H4 (cell line): ENCODE measurements around the gene ARL5C. TPM values are rescaled to one million over a fixed set of nuclear protein-coding genes. Genes with fewer than 3 reads are reported as not detected.

Source experiments
- DNase-seq: peaks from one replicate; pipeline ENCODE4 v3.0.0-alpha.2; 2015; ENCODE audit warnings: low spot score
- total RNA-seq: library from RNA; depleted of rRNA; stranded (reverse); fragments of >200 nt; shearing (Covaris generic); gene quantifications from 2 replicates; pipeline ENCODE4 v1.2.3, GENCODE V29; 2014; rRNA removed

The ARL5C gene, protein sequence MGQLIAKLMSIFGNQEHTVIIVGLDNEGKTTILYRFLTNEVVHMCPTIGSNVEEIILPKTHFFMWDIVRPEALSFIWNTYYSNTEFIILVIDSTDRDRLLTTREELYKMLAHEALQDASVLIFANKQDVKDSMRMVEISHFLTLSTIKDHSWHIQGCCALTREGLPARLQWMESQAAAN
- not detected in 2 replicates for total RNA-seq

DNA sequence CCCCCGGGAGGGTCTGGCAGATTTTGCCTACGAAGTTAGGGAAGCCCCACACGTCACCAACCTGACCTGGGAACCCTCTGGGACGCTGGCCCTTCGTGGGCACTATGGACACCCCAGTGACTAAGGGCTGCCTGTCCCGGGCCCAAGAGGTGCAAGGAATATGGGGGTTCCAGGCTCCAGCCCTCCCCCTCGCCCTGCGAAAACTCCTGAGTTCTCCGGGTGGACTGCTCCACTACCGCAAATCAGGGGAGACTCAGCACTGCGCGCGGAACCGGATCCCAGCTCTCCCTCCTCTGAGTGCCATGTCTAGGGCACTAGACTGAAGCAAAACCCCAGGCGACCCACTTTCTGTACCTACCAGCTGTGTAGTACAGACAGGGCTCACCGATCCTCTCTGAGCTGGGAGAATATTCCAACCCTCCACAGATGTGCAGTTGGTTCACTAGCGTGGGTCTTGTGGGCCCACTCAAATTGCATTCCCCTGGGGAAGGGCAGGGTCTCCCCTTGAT is at the start of gene ARL5C:
ARL5C (minus strand) TSS at position 321 of the 509 bp plus-strand sequence. CDS start 401 bp downstream, outside the sequence.
- no peak for DNase-seq

GRCh38 chr17:39213852-39214251 is 47.9 kb upstream of the ARL5C start:
- DNase-seq: peak; percentile 63

- no peak for DNase-seq
Measured at GRCh38 chr17:39212841-39213480, 47.0 kb upstream of the ARL5C start.

DNA sequence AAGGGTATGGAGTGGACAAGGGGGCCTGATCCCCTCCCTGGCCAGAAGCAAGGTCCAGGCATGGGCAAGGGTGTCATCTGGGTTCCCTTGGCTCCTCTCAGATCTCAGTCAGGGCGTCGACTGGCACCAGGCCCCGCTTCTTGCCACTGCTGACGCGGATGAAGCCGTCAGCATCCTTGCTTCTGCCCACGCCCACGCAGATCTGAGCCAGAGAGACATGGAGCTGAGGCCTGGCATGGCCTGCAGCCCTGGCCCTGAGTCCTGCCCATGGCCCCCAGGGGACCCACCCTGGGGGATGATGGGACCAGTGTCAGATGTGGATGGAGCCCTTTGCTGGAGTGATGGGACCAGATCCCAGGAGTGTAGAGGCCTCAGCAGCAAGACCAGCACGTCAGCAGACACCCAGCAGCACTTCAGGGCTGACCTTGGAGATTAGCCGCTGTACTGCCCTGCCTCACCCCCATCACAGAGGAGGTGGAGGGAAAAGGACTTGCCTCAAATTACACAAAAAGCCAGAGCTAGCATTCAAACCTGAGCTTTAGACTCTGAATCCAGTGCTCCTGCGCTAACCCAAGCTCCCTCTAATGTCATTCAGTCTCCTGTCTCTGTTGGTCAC is 46.3 kb upstream of the ARL5C start:
- DNase-seq: no peak

GRCh38 chr17:39210093-39210434 is 44.1 kb upstream of the ARL5C start:
- no peak for DNase-seq

GRCh38 chr17:39209317-39210092 is 43.5 kb upstream of the ARL5C start:
- DNase-seq: no peak

DNA sequence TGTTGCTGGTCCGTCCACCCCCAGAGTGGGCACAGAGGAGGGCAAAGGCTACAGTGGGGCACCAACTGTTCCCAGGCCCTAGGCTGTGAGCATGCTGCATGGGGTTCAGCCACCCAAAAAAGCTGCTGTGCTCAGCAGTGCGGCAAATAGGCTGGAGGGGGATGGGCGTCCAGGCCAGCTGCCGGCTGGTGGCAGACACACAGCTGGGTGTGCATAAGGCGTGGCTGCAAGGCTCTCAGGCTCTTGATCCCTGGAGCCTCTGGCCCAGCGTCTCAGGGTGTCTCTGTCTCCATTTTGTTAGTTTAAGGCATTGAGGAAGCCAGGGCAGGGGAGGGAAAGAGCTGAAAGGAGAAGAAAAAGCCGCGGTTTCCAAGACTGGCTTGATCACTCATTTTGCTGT is 42.9 kb upstream of the ARL5C start:
- DNase-seq: no peak

GRCh38 chr17:39208136-39208535 is 42.2 kb upstream of the ARL5C start:
- no peak for DNase-seq

- no peak for DNase-seq
Measured at GRCh38 chr17:39205112-39205526, 39.2 kb upstream of the ARL5C start.

GRCh38 chr17:39204245-39204644 is 38.3 kb upstream of the ARL5C start:
- DNase-seq: no peak

DNA sequence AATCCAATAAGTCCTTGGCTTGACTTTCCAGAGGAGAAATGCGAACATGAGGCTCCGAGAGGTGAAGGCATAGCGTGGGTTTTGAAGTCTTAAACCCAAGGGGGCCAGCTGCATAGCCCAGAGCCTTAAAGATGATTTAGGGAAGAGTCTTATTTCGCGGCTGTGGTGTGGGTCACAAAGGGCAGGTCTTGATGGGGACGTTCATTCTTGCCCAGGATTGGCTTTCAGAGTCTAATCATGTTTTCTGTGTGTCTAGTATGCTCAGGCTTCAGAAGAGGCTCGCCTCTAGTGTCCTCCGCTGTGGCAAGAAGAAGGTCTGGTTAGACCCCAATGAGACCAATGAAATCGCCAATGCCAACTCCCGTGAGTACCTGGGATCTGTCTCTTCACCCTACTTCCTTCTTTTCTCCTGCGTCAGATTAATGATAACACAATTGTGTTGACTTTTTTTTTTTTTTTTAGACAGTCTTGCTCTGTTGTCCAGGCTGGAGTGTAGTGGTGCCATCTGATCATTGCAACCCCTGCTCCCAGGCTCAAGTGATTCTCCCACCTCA is 35.1 kb upstream of the ARL5C start:
- no peak for DNase-seq

DNA sequence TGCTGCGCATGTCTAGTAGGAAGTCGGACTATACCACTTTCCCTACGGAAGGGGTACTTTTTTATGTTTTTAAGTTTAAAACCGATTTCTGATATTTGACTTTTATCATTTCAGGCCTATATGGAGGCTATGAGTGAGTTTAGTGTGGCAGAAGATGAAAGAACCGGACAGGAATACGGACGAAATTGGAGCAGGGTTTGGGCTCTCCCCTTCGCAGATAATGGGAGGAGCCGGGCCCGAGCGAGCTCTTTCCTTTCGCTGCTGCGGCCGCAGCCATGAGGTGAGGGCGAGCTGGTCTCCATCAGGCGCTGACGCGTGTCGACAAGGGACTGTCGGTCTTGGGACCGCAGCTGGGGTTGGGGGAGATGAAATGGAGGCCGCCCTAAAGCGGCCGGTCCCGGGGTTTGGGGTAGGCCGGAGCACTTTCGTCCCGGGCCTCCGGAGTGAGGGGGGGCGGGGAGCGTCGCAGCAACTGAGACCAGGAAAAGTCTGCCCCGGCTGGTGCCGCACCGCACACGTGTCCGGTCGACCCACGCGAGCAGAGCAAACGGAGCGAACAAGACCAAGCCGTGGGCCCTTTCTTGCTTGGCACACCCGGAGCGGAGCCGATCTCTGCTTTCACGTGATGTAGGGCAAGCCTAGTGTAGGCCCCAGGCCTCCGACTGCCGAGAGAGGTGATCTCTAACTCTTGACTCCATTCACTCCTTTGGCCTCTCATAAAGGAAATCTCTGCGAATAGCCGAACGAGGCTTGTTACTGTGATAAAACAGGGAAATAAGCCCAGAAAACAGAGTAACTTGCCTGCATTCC is 34.3 kb upstream of the ARL5C start, which contains the start of gene RPL19:
RPL19 (plus strand) TSS at position 214 of the 810 bp plus-strand sequence; CDS start at position 276, 62 bp downstream.
- peak; percentile 51 for DNase-seq

- peak; percentile 93 for DNase-seq
Measured at GRCh38 chr17:39199820-39200069, 33.8 kb upstream of the ARL5C start.

DNA sequence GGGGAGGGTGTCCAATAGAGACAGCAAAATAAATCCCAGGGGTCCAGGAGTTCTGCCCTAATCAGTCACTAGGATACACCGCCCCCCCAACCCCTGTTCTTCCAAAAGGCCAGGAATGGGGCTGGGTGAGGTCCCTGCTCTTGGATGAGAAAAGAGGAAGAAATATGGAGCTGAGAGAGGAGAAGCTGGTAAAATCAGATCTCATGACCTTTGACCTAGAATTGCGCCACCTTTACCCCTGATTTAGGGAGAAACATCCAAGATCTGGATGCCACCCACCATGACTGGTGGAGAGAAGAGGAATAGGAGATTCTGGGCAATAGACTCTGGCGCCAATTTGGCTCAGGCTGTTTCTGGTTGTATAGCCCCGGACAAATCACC is 32.2 kb upstream of the ARL5C start:
- no peak for DNase-seq

GRCh38 chr17:39197380-39198185 is 31.6 kb upstream of the ARL5C start, which contains the start of gene CACNB1:
Gene CACNB1, minus strand, starts transcription at chr17:39197669. Its CDS starts 174 bp downstream, at chr17:39197495.
- DNase-seq: peak; percentile 68

- DNase-seq: peak; percentile 43
Measured at GRCh38 chr17:39196808-39197291, 30.9 kb upstream of the ARL5C start.

DNA sequence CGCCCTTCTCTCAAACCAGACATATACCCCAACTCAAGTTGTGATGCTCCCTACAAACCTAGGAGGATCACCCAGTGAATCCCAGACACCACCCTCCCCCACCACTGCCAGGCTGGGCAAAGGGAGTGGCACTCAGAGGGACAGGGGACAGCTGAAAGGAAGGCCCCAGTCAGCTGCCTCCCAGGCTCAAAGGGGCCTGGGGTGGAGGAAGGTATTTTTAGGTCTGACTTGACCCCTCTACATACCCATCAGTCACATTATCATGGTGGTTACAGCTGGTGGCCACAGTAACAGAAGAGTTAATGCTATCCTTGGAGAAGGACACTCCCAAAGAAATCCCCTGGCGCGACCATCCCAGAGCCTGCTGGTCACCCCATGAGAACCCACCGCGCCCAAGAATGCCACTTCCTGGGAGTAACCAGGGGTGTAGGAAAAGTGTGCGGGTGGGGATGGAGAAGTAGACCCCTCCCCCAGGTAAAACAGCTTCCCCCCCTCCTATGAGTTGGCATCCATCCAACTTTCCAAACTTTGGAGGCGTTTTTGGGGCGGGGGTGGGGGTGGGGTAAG is 30.4 kb upstream of the ARL5C start:
- DNase-seq: no peak

- DNase-seq: no peak
Measured at GRCh38 chr17:39195568-39196160, 29.7 kb upstream of the ARL5C start.

DNA sequence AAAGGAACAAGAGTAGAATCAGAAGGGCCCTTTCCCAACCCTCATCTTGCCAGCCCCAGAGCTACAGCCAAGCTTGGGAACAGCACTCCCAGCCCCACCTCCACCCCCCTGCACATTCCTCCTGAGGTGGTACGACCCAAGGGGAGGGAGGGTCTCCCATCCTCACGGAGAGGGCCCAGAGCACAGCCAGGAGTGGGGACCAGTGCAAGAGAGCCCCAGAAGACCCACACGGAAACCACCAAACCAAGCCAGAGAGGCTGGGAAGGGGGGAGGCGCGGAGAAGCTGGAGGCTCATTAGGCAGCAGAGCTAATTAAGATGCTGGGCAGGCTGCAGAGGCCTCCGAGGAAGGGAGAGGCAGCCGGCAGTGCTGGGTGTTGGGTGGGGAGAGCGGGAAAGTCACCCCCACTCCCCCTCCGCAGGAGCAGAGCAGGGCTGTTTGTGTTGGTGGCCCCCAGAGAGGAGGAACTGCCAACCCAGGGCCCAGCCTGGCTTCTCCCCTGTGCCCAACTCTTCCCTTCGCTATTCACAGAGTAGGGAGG is 29.1 kb upstream of the ARL5C start:
- DNase-seq: no peak
